HG03025 (cell line): ENCODE results near the gene RAPH1.
A peak's percentile ranks its signal among the peaks of the same experiment; 100 is the strongest.
"Not testable (repeated sequence)": the region's sequence is repeated elsewhere in the genome, so short reads cannot be mapped to it uniquely, and the experiment has no call there.

Experiments
- ATAC-seq: cut with Tn5 transposase; IDR thresholded peaks from one replicate; pipeline ENCODE4 v1.9.1; 2021; ENCODE audit warnings: mild to moderate bottlenecking, moderate library complexity; ENCODE audit not compliant: unreplicated experiment, low FRiP score

Gene RAPH1

DNA sequence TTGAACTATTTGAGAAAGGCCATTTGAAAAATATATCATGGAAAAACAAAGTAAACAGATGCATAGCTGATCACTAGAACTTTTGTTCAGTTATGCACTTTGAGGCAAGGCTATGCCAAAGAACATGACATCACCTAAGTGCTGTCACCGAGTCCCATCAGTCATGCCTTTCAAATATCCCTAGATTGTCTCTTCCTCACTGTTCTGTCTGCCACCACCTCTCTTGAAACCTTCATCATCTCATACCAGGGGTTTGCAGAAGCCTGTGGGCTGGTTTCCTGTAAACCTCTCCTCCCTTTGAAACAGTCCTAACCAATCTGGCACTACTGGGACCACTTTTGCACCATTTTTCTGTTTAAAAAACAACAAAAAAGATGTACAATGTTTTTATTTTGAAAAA, 12.3 kb upstream of the RAPH1 start:
- ATAC-seq: no peak

- no peak for ATAC-seq
Observed at GRCh38 chr2:203544402-203544801, 9.3 kb upstream of the RAPH1 start.

- ATAC-seq: no peak
Observed at GRCh38 chr2:203543898-203544328, 8.8 kb upstream of the RAPH1 start.

- ATAC-seq: not testable (repeated sequence)
Observed at GRCh38 chr2:203540598-203540997, 5.5 kb upstream of the RAPH1 start.

DNA sequence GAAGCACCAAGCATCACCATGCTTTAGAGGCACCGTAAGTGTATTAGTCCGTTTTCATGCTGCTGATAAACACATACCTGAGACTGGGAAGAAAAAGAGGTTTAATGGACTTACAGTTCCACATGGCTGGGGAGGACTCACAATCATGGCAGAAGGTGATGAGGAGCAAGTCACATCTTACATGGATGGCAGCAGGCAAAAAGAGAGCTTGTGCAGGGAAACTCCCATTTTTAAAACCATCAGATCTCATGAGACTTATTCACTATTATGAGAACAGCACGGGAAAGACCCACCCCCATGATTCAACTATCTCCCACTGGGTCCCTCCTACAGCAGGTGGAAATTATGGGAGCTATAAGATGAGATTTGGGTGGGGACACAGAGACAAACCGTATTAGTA, 3.1 kb upstream of the RAPH1 start:
- ATAC-seq: not testable (repeated sequence)

GRCh38 chr2:203536586-203536951, 1.5 kb upstream of the RAPH1 start:
- not testable (repeated sequence) for ATAC-seq

- ATAC-seq: no peak
Observed at GRCh38 chr2:203535784-203536585, 884 bp upstream of the RAPH1 start.

GRCh38 chr2:203534621-203535077, 452 bp downstream of the RAPH1 start:
- ATAC-seq: peak; percentile 40

- ATAC-seq: no peak
Observed at GRCh38 chr2:203533676-203534591, 1.2 kb downstream of the RAPH1 start.

- ATAC-seq: no peak
Observed at GRCh38 chr2:203532957-203533658, 2.0 kb downstream of the RAPH1 start.

- ATAC-seq: no peak
Observed at GRCh38 chr2:203527719-203528118, 7.4 kb downstream of the RAPH1 start.

DNA sequence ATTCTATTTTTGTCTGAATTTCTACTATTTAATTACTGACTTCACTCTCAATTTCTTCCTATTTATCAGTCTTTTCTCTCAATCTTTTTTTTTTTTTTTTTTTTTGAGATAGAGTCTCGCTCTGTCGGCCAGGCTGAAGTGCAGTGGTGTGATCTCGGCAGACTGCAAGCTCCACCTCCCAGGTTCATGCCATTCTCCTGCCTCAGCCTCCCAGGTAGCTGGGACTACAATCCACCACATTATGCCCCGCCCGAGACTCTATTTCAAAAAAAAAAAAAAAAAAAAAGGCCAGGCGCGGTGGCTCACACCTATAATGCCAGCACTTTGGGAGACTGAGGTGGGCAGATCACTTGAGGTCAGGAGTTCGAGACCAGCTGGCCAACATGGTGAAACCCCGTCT, 21.8 kb downstream of the RAPH1 start:
- not testable (repeated sequence) for ATAC-seq

GRCh38 chr2:203510941-203511305, 24.2 kb downstream of the RAPH1 start:
- ATAC-seq: no peak

DNA sequence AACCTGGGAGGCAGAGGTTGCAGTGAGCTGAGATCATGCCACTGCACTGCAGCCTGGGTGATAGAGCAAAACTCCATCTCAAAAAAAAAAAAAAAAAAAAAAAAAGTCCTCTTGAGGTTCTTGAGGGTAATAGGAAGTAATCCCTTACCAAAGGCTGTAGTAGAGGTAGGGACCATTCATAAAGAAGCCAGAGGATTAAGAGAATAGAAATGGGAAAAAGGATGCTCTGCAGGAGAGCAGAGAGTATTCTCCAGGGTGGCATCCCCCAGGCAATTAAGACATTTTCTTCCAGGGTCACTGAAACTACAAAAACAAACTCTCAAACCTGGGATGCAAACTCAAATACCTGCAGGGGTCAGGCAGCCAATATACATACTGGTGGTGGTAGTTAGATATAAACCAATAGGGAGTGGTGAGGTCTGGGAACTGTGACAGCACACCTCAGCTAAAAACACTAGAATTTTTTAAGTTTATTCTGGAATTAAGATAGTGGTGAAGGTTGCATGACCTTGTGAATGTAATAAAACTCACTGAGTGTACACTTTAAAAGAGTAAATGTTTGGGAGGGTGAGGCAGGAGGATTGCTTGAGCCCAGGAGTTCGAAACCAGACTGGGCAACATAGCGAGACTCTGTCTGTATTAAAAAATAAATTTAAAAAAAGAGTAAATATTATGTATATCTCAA, 24.7 kb downstream of the RAPH1 start:
- ATAC-seq: no peak

DNA sequence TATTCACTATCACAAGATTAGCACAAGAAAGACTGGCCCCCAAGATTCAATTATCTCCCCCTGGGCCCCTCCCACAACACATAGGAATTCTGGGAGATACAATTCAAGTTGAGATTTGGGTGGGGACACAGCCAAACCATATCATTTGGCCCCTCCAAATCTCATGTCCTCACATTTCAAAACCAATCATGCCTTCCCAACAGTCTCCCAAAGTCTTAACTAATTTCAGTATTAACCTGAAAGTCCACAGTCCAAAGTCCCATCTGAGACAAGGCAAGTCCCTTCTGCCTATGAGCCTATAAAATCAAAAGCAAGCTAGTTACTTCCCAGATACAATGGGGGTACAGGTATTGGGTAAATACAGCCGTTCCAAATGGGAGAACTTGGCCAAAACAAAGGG, 31.6 kb downstream of the RAPH1 start:
- not testable (repeated sequence) for ATAC-seq

GRCh38 chr2:203501873-203502272, 33.2 kb downstream of the RAPH1 start:
- no peak for ATAC-seq

DNA sequence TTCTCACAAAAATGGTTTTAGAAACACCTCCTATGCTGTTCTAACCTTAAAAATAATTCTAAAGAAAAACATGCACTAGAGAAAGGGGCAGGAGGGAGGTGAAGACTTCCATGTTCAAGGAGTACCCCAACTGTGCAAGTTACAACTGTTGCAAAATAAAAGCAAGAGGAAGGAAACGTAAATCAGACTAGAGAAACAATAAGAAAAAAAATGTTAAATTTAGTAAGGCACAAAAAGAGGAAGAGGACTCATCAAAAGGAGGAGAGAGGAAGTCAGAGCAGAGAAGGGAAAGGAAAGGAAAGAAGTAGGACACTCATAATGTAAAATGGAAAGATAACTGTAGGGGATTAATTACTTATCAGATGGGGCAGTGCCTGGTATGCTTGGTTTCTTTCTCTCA, 34.1 kb downstream of the RAPH1 start:
- ATAC-seq: no peak

DNA sequence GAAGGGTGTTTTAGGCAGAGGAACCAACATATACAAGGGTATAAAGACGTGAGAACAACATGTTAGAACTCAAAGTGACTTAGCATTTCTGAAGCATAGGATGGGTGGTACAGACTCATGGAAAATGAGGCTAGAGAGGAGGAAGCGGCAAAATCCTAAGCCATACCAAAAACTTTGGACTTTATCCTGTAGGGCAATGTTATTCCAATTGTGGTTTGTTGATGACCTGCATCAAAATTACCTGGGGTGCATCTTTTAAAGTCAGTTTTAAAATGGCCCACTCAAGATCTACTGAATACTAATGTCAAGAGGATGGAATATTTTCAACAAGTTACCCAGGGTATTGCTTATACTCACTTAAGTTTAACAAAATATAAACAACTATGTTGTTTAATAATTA, 34.8 kb downstream of the RAPH1 start:
- ATAC-seq: no peak

DNA sequence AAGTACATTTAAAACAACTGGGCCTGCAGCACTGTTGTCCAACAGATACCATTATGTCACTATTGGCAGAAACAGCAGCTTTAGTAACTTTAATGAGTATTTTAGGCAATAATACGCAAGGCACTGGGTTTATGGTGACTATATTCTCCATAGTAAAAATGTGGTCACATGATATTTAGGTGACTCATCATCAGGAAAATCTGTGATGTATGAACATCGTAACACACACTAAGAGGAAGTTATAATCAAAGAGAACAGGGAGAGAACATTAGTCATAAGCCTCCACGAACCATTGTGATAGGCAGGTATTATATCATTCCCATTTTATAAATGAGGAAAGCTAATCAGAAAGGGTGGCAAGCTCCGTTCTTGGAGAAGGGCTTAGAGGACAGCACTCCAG, 36.9 kb downstream of the RAPH1 start:
- no peak for ATAC-seq

DNA sequence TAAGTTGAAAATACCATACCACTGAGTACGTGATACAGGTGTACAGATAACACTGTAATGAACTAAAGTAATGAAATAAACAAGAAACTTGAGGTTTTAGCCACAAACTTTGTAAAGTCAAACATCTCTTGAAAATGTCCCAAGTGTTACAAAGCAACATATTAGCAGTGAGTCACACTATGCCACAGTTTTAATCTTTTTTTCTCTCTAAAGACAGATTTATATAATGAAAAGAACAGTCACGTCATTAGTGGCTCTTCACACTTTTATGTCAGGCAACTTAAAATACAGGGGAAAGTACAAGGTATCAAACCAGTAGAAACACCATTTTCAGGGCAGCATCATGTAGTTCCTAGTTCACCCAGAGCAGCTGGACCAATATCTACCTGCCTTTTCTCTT, 42.1 kb downstream of the RAPH1 start:
- no peak for ATAC-seq
